ENCODE data around the gene FRMD3. TPM values are rescaled to one million over a fixed set of nuclear protein-coding genes. Genes with fewer than 3 reads are reported as not detected.

The FRMD3 gene
- total and polyA plus RNA-seq, 7 donors, result 5.9 to 27.4 (median 8.3) TPM

- TF ChIP-seq POLR2A (IDR thresholded peaks at IDR 0.05) (no peak), CTCF (IDR thresholded peaks at IDR 0.05) (no peak), POLR2AphosphoS5 (IDR thresholded peaks at IDR 0.05) (no peak), EP300 (IDR thresholded peaks at IDR 0.05) (no peak)
- H3K4me3 ChIP-seq, result no peak overlapping the region
- H3K4me1 ChIP-seq, result no peaks in the 10 kb centered on the region
- H3K27me3 ChIP-seq, result no peaks in the 10 kb centered on the region
- no peak overlapping the region for H3K27ac ChIP-seq
- H3K36me3 ChIP-seq, result no peaks in the 10 kb centered on the region
- H3K9me3 ChIP-seq, result no peaks in the 10 kb centered on the region
- WGBS, 2 donors, result 87 to 92% methylated on average over 3 of the region's 3 CpGs
- intact Hi-C loops (cut with DNase I), result no loop called here
- DNase-seq, result no peak
Measured at GRCh38 chr9:83234541-83234940, 303.7 kb downstream of the FRMD3 start.

DNA sequence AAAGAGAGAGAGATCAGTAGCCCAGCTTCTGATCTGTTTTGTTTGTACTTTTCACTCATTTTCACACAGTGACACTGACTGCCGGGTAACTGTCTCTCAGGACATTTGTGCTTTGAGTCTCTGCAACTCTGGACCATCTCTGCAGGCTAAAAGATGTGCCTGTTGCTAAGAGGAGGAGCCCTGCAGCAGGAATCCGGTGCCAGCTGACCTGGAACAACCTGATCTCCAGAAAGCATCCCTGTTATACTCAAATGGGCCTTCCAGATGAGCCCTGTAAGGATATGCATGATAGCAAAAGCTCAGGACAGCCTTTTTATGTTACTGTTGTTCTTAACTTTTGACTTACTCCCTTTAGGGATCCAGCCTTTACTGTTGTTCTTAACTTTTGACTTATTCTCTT lies 304.6 kb downstream of the FRMD3 start:
- intact Hi-C loops (cut with DNase I), result no loop called here

GRCh38 chr9:83231039-83231438 lies 307.2 kb downstream of the FRMD3 start:
- Histone ChIP-seq H3K4me1 (no peaks in the 10 kb centered on the region), H3K36me3 (no peaks in the 10 kb centered on the region), H3K9me3 (no peaks in the 10 kb centered on the region), H3K27me3 (no peaks in the 10 kb centered on the region), H3K27ac (no peak overlapping the region), H3K4me3 (no peak overlapping the region)
- intact Hi-C loops (cut with DNase I), result no loop called here
- DNase-seq, result no peak
- TF ChIP-seq POLR2AphosphoS5 (IDR thresholded peaks at IDR 0.05), result no peak
- no peak for TF ChIP-seq CTCF (IDR thresholded peaks at IDR 0.05)
- TF ChIP-seq POLR2A (IDR thresholded peaks at IDR 0.05), result no peak
- no peak for TF ChIP-seq EP300 (IDR thresholded peaks at IDR 0.05)
- 35 to 51% methylated on average over 1 of the region's 1 CpG for WGBS, 2 donors

More for the DNA sequence above, 304.6 kb downstream of the FRMD3 start:
- no peak for TF ChIP-seq POLR2A (IDR thresholded peaks at IDR 0.05)
- no peak for TF ChIP-seq CTCF (IDR thresholded peaks at IDR 0.05)
- no peak for TF ChIP-seq POLR2AphosphoS5 (IDR thresholded peaks at IDR 0.05)
- no peak for TF ChIP-seq EP300 (IDR thresholded peaks at IDR 0.05)
- Histone ChIP-seq H3K27ac (no peak overlapping the region), H3K36me3 (no peaks in the 10 kb centered on the region), H3K27me3 (no peaks in the 10 kb centered on the region), H3K4me1 (no peaks in the 10 kb centered on the region), H3K9me3 (no peaks in the 10 kb centered on the region), H3K4me3 (no peak overlapping the region)
- no peak for DNase-seq
- WGBS, 2 donors, result 80% methylated on average over 2 of the region's 2 CpGs

DNA sequence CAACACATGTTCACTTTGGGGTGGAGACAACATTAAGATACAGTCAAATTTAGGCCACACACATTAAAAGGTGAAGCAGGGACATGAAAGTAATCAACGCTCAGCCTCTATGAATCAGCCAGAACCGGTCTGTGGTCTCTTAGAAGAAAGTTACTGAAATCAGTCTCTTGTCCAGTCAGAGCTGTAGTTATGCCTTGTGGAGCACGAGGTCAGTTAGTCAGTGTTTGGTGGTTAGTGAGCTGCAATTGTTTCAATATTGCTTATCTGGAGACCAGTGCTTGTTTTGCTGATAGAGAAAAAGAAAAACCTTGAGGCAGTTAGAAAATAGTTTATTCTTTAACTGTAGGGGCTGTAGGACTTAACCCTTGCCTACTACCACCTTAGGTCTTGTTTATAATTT lies 317.5 kb downstream of the FRMD3 start:
- Histone ChIP-seq H3K27me3 (no peaks in the 10 kb centered on the region), H3K36me3 (no peaks in the 10 kb centered on the region), H3K4me1 (peaks cover 0 to 13% (median 6%) of the 10 kb centered on the region in 4 donors), H3K27ac (no peak overlapping the region), H3K9me3 (no peaks in the 10 kb centered on the region), H3K4me3 (no peak overlapping the region)
- no peak for TF ChIP-seq EP300 (IDR thresholded peaks at IDR 0.05)
- no peak for TF ChIP-seq POLR2AphosphoS5 (IDR thresholded peaks at IDR 0.05)
- no peak for TF ChIP-seq POLR2A (IDR thresholded peaks at IDR 0.05)
- no peak for TF ChIP-seq CTCF (IDR thresholded peaks at IDR 0.05)
- intact Hi-C loops (cut with DNase I), result no loop called here
- DNase-seq, result no peak
- 62 to 78% methylated on average over 3 of the region's 3 CpGs for WGBS, 2 donors

- TF ChIP-seq CTCF (IDR thresholded peaks at IDR 0.05), result no peak
- peak in 1 of 4 donors; percentile 1 for TF ChIP-seq POLR2AphosphoS5 (IDR thresholded peaks at IDR 0.05)
- Histone ChIP-seq H3K4me3 (peak overlapping the region; percentile 37 to 61 (median 56)), H3K36me3 (no peaks in the 10 kb centered on the region), H3K9me3 (no peaks in the 10 kb centered on the region), H3K27ac (peak overlapping the region; percentile 53 to 72 (median 69)), H3K4me1 (peaks cover 0 to 13% (median 6%) of the 10 kb centered on the region in 4 donors), H3K27me3 (no peaks in the 10 kb centered on the region)
- DNase-seq, result no peak
- intact Hi-C loops (cut with DNase I), result no loop called here
- 33 to 58% methylated on average over 12 of the region's 12 CpGs for WGBS, 2 donors
Measured at GRCh38 chr9:83219924-83220438, 318.2 kb downstream of the FRMD3 start.
